Measurements from ENCODE around the gene LRG1. TPM values are rescaled to one million over a fixed set of nuclear protein-coding genes. Genes with fewer than 3 reads are reported as not detected.

The LRG1 gene
- total RNA-seq, 1 experiment from 2014 or later = 0.08 TPM

DNA sequence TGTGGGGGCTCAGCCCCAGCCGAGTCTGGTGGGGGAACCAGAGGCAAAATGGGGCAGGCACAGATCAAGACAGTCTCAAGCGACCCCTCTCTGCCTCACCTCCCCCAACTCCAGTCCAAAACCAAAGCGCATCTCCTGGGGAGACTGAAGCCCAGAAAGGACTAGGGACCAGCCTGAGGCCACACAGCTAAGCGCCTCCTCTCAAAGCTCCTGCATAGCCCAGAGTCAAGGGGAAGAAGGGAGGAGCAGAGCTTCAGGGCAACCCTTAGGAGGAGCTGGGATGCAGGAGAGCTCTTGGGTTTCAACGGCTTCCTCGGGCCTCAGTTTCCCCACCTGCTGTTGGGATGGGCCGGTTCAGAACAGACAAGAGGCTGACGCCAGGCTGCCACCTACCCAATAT, 39.6 kb upstream of the LRG1 start:
- ChIA-PET CTCF (no interaction called here), POLR2A (no interaction called here)
- ATAC-seq = no peak
- Histone ChIP-seq H3K9me3 (ENCODE audit: control insufficient read depth, insufficient read depth, low read depth, low read length) (no peaks in the 10 kb centered on the region), H3K4me3 (ENCODE audit: low read depth in 2 of 2, low read length in 2 of 2) (no peak overlapping the region), H3K27me3 (ENCODE audit: control insufficient read depth, insufficient read depth, low read length) (no peaks in the 10 kb centered on the region), H3K36me3 (ENCODE audit: control insufficient read depth, insufficient read depth, low read length) (no peaks in the 10 kb centered on the region; the same call in 1 of the 2 replicates), H3K4me1 (ENCODE audit: control insufficient read depth, insufficient read depth, low read length) (peaks cover 14% of the 10 kb centered on the region), H3K27ac (ENCODE audit: low read length) (no peak overlapping the region)
- DNase-seq (ENCODE audit: low read depth, low spot score) = no peak
- TF ChIP-seq POLR2AphosphoS5 (IDR thresholded peaks at IDR 0.05; ENCODE audit: low read depth, low read length) (no peak), TCF7L2 (IDR thresholded peaks at IDR 0.05; ENCODE audit: low read depth, low read length) (no peak), SIN3A (IDR thresholded peaks at IDR 0.05; ENCODE audit: borderline replicate concordance, insufficient read depth, low read depth, low read length) (no peak)
- TF ChIP-seq, protein P1, sequence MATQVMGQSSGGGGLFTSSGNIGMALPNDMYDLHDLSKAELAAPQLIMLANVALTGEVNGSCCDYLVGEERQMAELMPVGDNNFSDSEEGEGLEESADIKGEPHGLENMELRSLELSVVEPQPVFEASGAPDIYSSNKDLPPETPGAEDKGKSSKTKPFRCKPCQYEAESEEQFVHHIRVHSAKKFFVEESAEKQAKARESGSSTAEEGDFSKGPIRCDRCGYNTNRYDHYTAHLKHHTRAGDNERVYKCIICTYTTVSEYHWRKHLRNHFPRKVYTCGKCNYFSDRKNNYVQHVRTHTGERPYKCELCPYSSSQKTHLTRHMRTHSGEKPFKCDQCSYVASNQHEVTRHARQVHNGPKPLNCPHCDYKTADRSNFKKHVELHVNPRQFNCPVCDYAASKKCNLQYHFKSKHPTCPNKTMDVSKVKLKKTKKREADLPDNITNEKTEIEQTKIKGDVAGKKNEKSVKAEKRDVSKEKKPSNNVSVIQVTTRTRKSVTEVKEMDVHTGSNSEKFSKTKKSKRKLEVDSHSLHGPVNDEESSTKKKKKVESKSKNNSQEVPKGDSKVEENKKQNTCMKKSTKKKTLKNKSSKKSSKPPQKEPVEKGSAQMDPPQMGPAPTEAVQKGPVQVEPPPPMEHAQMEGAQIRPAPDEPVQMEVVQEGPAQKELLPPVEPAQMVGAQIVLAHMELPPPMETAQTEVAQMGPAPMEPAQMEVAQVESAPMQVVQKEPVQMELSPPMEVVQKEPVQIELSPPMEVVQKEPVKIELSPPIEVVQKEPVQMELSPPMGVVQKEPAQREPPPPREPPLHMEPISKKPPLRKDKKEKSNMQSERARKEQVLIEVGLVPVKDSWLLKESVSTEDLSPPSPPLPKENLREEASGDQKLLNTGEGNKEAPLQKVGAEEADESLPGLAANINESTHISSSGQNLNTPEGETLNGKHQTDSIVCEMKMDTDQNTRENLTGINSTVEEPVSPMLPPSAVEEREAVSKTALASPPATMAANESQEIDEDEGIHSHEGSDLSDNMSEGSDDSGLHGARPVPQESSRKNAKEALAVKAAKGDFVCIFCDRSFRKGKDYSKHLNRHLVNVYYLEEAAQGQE (IDR thresholded peaks at IDR 0.05; ENCODE audit: insufficient read depth in 1 of 2, low read depth in 2 of 2, low read length in 1 of 2) = no peak
- TF ChIP-seq, protein P2, sequence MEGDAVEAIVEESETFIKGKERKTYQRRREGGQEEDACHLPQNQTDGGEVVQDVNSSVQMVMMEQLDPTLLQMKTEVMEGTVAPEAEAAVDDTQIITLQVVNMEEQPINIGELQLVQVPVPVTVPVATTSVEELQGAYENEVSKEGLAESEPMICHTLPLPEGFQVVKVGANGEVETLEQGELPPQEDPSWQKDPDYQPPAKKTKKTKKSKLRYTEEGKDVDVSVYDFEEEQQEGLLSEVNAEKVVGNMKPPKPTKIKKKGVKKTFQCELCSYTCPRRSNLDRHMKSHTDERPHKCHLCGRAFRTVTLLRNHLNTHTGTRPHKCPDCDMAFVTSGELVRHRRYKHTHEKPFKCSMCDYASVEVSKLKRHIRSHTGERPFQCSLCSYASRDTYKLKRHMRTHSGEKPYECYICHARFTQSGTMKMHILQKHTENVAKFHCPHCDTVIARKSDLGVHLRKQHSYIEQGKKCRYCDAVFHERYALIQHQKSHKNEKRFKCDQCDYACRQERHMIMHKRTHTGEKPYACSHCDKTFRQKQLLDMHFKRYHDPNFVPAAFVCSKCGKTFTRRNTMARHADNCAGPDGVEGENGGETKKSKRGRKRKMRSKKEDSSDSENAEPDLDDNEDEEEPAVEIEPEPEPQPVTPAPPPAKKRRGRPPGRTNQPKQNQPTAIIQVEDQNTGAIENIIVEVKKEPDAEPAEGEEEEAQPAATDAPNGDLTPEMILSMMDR (IDR thresholded peaks at IDR 0.05) = no peak
- intact Hi-C loops (cut with micrococcal nuclease; ENCODE audit: unreplicated experiment) (loop anchor here (5.0 kb wide), 1 partner anchor 58 kb away; the partner anchor contains the start of gene TNFAIP8L1), in situ Hi-C loops (cut with HindIII; ENCODE audit: low pct_unique_long_range_greater_than_20kb, low sequenced_read_pairs) (no loop called here)
- no TSS peak for BruUV-seq (replicated peaks)

DNA sequence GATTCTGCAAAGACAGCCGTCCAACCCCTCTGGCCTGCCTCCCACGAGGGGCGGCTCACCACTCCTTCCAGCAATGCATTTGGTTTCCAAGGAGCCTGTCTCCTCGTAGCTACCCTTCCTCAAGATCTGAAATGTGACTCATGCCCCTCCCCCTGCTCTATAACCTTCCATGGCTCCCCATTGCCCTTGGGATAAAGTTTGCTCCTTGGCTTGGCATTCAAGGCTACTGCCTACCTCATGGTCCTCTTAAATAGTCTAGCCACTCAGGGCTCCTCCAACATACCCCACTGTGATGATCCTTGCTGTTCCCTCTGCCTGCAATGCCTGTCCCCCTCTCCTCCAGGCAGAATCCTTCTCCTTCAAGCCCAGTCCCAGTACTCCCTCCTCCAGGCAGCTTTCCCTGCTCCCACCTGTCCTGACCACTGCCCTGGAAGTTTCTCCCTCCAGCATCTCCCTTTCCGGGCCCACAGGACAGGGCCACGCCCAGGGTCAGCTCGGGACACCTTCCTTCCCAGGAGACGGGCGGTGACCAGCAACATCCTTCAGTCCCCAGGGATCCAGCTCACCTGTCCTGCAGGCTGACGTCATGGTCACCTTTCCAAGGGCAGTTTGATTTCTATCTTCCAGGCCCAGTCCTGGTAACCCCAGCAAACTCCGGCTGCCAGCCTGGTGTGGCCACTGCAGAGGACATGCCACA, 38.9 kb upstream of the LRG1 start:
- BruUV-seq (replicated peaks) = no TSS peak
- in situ Hi-C loops (cut with HindIII; ENCODE audit: low pct_unique_long_range_greater_than_20kb, low sequenced_read_pairs) = no loop called here
- no peak for DNase-seq (ENCODE audit: low read depth, low spot score)
- H3K9me3 ChIP-seq (ENCODE audit: control insufficient read depth, insufficient read depth, low read depth, low read length) = no peaks in the 10 kb centered on the region
- ChIA-PET POLR2A (no interaction called here), CTCF (interaction anchor here (1.2 kb wide), 1 partner anchor 11 kb away, joined by 4 read pairs; no protein-coding TSS in a partner anchor)
- ATAC-seq = no peak
- no peaks in the 10 kb centered on the region; the same call in 1 of the 2 replicates for H3K36me3 ChIP-seq (ENCODE audit: control insufficient read depth, insufficient read depth, low read length)
- no peak overlapping the region for H3K4me3 ChIP-seq (ENCODE audit: low read depth in 2 of 2, low read length in 2 of 2)
- no peak overlapping the region for H3K27ac ChIP-seq (ENCODE audit: low read length)
- TF ChIP-seq TCF7L2 (IDR thresholded peaks at IDR 0.05; ENCODE audit: low read depth, low read length) (no peak), SIN3A (IDR thresholded peaks at IDR 0.05; ENCODE audit: borderline replicate concordance, insufficient read depth, low read depth, low read length) (no peak), POLR2AphosphoS5 (IDR thresholded peaks at IDR 0.05; ENCODE audit: low read depth, low read length) (no peak)
- TF ChIP-seq, protein P2 (IDR thresholded peaks at IDR 0.05) = no peak
- TF ChIP-seq, protein P1 (IDR thresholded peaks at IDR 0.05; ENCODE audit: insufficient read depth in 1 of 2, low read depth in 2 of 2, low read length in 1 of 2) = no peak
- H3K4me1 ChIP-seq (ENCODE audit: control insufficient read depth, insufficient read depth, low read length) = peaks cover 14% of the 10 kb centered on the region
- intact Hi-C loops (cut with micrococcal nuclease; ENCODE audit: unreplicated experiment) = loop anchor here (5.0 kb wide), 1 partner anchor 59 kb away; the partner anchor contains the start of gene TNFAIP8L1
- H3K27me3 ChIP-seq (ENCODE audit: control insufficient read depth, insufficient read depth, low read length) = no peaks in the 10 kb centered on the region
